Common myeloid progenitor, CD34-positive (primary cell): ENCODE measurements around the gene NRG3.

Source experiments
- CTCF ChIA-PET: fragments of 350-600 bp; sonication (Branson Sonifier 250); formaldehyde crosslinking; loops from one replicate; lab custom pipeline; 2021; ENCODE audit warnings: antibody characterized with exemption; lab: Charles Lee
- POLR2A ChIA-PET: fragments of 350-600 bp; sonication (Branson Sonifier 250); formaldehyde crosslinking; loops from one replicate; lab custom pipeline; 2021; ENCODE audit warnings: antibody characterized with exemption; lab: Charles Lee
- DNase-seq, 3 donors: peaks; one replicate each; pipeline versions ENCODE4 v3.0.0 to v3.0.0-alpha.2; 2013
- H3K27ac ChIP-seq, 2 experiments: 1 replicate in 1 of 2; 2 replicates in 1 of 2; pipeline ENCODE4 v1.7.0; 2013; ENCODE audit warnings: inconsistent platforms in 2 of 2, low read length in 2 of 2, mild to moderate bottlenecking in 2 of 2, low read depth in 1 of 2, moderate library complexity in 1 of 2; ENCODE audit not compliant: severe bottlenecking in 2 of 2, insufficient read depth in 1 of 2, poor library complexity in 1 of 2
- H3K27me3 ChIP-seq, 5 experiments: replicated peaks in 2 of 5; 1 replicate in 3 of 5; 2 replicates in 2 of 5; pipeline versions ENCODE4 v1.6.1 to v1.7.0; 2013; ENCODE audit warnings: low read length in 4 of 5, mild to moderate bottlenecking in 2 of 5, moderate library complexity in 2 of 5, inconsistent platforms in 1 of 5; ENCODE audit not compliant: insufficient read depth in 5 of 5, control insufficient read depth in 4 of 5
- H3K36me3 ChIP-seq, 4 experiments: 1 replicate in 2 of 4; 2 replicates in 2 of 4; pipeline versions ENCODE4 v1.6.1 to v1.7.0; 2013; ENCODE audit warnings: low read length in 3 of 4, control low read depth in 1 of 4, mild to moderate bottlenecking in 1 of 4; ENCODE audit not compliant: control insufficient read depth in 4 of 4, insufficient read depth in 4 of 4
- H3K4me1 ChIP-seq, 4 experiments: 1 replicate in 3 of 4; 2 replicates in 1 of 4; pipeline versions ENCODE4 v1.6.1 to v1.7.1; 2013; ENCODE audit warnings: low read length in 3 of 4, mild to moderate bottlenecking in 3 of 4, control low read depth in 1 of 4, inconsistent platforms in 1 of 4, moderate library complexity in 1 of 4; ENCODE audit not compliant: control insufficient read depth in 4 of 4, insufficient read depth in 4 of 4; ENCODE audit errors: control extremely low read depth in 1 of 4
- H3K4me3 ChIP-seq, 7 experiments: 1 replicate in 4 of 7; 2 replicates in 3 of 7; pipeline versions ENCODE4 v1.5.1 to v1.7.0; 2013; ENCODE audit warnings: mild to moderate bottlenecking in 7 of 7, low read length in 6 of 7, moderate library complexity in 6 of 7, inconsistent platforms in 2 of 7, low read depth in 2 of 7, control low read depth in 1 of 7; ENCODE audit not compliant: insufficient read depth in 4 of 7, control insufficient read depth in 1 of 7; ENCODE audit errors: extremely low read depth in 1 of 7
- H3K9me3 ChIP-seq, 5 experiments: 1 replicate in 4 of 5; 2 replicates in 1 of 5; pipeline versions ENCODE4 v1.6.1 to v1.7.1; 2013; ENCODE audit warnings: low read length in 4 of 5, mild to moderate bottlenecking in 2 of 5, inconsistent platforms in 1 of 5, low read depth in 1 of 5, moderate library complexity in 1 of 5; ENCODE audit not compliant: control insufficient read depth in 4 of 5, insufficient read depth in 2 of 5; ENCODE audit errors: control extremely low read depth in 1 of 5
- WGBS: methylation state at CpG from one replicate; pipeline ENCODE4 v1.1.5; 2013; ENCODE audit not compliant: insufficient coverage; 5-methylcytosine and 5-hydroxymethylcytosine counted together

Gene NRG3

DNA sequence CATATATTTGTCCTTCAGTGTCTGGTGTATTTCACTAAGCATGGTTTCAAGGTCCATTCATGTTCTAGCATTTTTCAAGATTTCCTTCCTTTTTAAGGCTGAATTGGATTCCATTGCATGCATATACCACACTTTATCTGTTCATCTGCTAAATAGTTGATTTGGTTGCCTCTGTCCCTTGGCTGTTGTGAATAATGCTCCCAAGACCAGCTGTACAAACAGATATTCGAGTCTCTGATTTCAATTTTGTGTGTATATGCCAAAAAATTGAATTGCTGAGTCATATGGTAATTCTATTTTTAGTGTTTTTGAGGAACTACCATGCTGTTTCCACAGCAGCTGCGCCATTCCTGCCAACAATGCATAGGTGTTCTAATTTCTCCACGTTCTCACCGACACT lies 216.4 kb downstream of the NRG3 start:
- no peak for DNase-seq
- H3K4me1 ChIP-seq, result no peaks in the 10 kb centered on the region
- H3K9me3 ChIP-seq, result no peaks in the 10 kb centered on the region
- no peaks in the 10 kb centered on the region for H3K27me3 ChIP-seq
- ChIA-PET POLR2A (interaction anchor here (0.6 kb wide), 1 partner anchor 10 kb away, joined by 3 read pairs; no protein-coding TSS in a partner anchor), CTCF (no interaction called here)
- H3K36me3 ChIP-seq, result no peaks in the 10 kb centered on the region
- WGBS, result 50% methylated on average over 1 of the region's 4 CpGs
- no peak overlapping the region for H3K27ac ChIP-seq
- H3K4me3 ChIP-seq, result no peak overlapping the region

- Histone ChIP-seq H3K27me3 (no peaks in the 10 kb centered on the region), H3K27ac (no peak overlapping the region), H3K4me1 (no peaks in the 10 kb centered on the region), H3K4me3 (no peak overlapping the region), H3K9me3 (no peaks in the 10 kb centered on the region), H3K36me3 (no peaks in the 10 kb centered on the region)
- ChIA-PET CTCF (no interaction called here), POLR2A (no interaction called here)
- DNase-seq, result no peak
- WGBS, result 75% methylated on average over 2 of the region's 2 CpGs
Observed at GRCh38 chr10:82092111-82092510, 217.1 kb downstream of the NRG3 start.

DNA sequence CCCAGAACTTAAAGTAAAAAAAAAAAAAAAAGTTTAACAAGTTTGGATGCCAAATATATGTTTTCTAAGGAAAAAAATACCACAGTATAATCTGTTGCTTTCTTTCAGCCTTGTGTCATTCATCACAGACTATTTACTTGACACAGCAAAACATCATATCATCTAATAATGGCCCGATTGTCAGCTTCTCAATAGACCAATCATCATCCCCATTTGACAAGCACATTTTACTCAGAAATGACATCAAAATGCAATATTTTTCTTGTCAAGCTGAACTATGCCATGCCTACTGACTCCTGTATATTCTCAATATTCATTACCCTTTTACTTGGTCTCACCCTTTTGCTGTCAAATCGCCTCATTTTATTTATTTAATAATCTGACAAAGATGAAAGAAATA lies 249.7 kb downstream of the NRG3 start:
- CTCF ChIA-PET, result no interaction called here

GRCh38 chr10:82128527-82128926 lies 253.5 kb downstream of the NRG3 start:
- POLR2A ChIA-PET, result no interaction called here
- Histone ChIP-seq H3K4me3 (no peak overlapping the region), H3K36me3 (no peaks in the 10 kb centered on the region), H3K27ac (no peak overlapping the region), H3K9me3 (no peaks in the 10 kb centered on the region), H3K4me1 (no peaks in the 10 kb centered on the region), H3K27me3 (no peaks in the 10 kb centered on the region)
- WGBS, result 100% methylated on average over 1 of the region's 2 CpGs
- DNase-seq, result no peak
- CTCF ChIA-PET, result no interaction called here

More for the DNA sequence above, 249.7 kb downstream of the NRG3 start:
- Histone ChIP-seq H3K27me3 (no peaks in the 10 kb centered on the region), H3K4me1 (no peaks in the 10 kb centered on the region), H3K4me3 (no peak overlapping the region), H3K36me3 (no peaks in the 10 kb centered on the region), H3K27ac (no peak overlapping the region), H3K9me3 (no peaks in the 10 kb centered on the region)
- no peak for DNase-seq
- 91% methylated on average over 1 of the region's 2 CpGs for WGBS
- POLR2A ChIA-PET, result no interaction called here

GRCh38 chr10:82136103-82136502 lies 261.1 kb downstream of the NRG3 start:
- CTCF ChIA-PET, result no interaction called here
- no peaks in the 10 kb centered on the region for H3K9me3 ChIP-seq
- H3K4me3 ChIP-seq, result no peak overlapping the region
- H3K4me1 ChIP-seq, result no peaks in the 10 kb centered on the region
- 100% methylated on average over 1 of the region's 1 CpG for WGBS
- DNase-seq, result no peak
- POLR2A ChIA-PET, result no interaction called here
- no peaks in the 10 kb centered on the region for H3K27me3 ChIP-seq
- H3K36me3 ChIP-seq, result no peaks in the 10 kb centered on the region
- no peak overlapping the region for H3K27ac ChIP-seq

DNA sequence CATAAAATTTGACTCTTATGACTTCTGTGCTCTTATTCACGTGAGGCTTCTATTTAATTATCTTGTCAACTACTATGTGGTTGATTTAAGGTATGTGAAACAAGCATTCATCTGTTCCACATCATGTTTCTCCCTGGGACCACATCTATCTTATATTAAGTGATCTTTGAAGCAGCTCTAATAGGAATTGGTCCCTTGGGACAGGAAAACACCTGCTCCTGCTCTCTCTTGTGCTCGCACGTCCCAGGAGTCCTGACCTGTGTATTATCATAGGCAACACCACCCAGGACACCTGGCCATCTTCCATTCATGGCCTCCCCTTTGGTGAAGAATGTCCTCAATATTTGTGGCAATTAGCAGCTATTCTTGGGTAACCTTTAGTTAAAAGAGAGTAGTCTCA lies 269.2 kb downstream of the NRG3 start:
- Histone ChIP-seq H3K36me3 (no peaks in the 10 kb centered on the region), H3K27ac (no peak overlapping the region), H3K4me1 (no peaks in the 10 kb centered on the region), H3K27me3 (no peaks in the 10 kb centered on the region), H3K4me3 (no peak overlapping the region), H3K9me3 (no peaks in the 10 kb centered on the region)
- no peak for DNase-seq
- CTCF ChIA-PET, result interaction anchor here (1.2 kb wide), 1 partner anchor 12 kb away, joined by 3 read pairs; no protein-coding TSS in a partner anchor
- POLR2A ChIA-PET, result no interaction called here
- WGBS, result 95% methylated on average over 2 of the region's 3 CpGs

- H3K27me3 ChIP-seq, result no peaks in the 10 kb centered on the region
- no peak for DNase-seq
- POLR2A ChIA-PET, result no interaction called here
- CTCF ChIA-PET, result no interaction called here
- WGBS, result no CpG with 5 or more reads among the region's 1 CpG
- no peak overlapping the region for H3K4me3 ChIP-seq
- no peaks in the 10 kb centered on the region for H3K36me3 ChIP-seq
- H3K27ac ChIP-seq, result no peak overlapping the region
- no peaks in the 10 kb centered on the region for H3K9me3 ChIP-seq
- peaks cover 0 to 12% (median 3%) of the 10 kb centered on the region in 4 experiments for H3K4me1 ChIP-seq
Observed at GRCh38 chr10:82148764-82149163, 273.8 kb downstream of the NRG3 start.
